ENCODE measurements around the gene ZNF445. TPM values are rescaled to one million over a fixed set of nuclear protein-coding genes. Genes with fewer than 3 reads are reported as not detected.
A peak's percentile ranks its signal among the peaks of the same experiment; 100 is the strongest.
"Not testable (repeated sequence)": the region's sequence is repeated elsewhere in the genome, so short reads cannot be mapped to it uniquely, and the experiment has no call there.

The ZNF445 gene
- total RNA-seq, 1 donor from 2014 or later: 20.9 TPM

GRCh38 chr3:44470430-44470829, 7.0 kb downstream of the ZNF445 start:
- Mint-ChIP-seq H3K27me3 (ENCODE audit: low read depth, unreplicated experiment) (no peaks in the 10 kb centered on the region), H3K9me3 (ENCODE audit: unreplicated experiment) (no peaks in the 10 kb centered on the region), H3K4me3 (ENCODE audit: unreplicated experiment) (no peak overlapping the region), H3K36me3 (ENCODE audit: low read depth, unreplicated experiment) (peaks cover 2% of the 10 kb centered on the region), H3K4me1 (ENCODE audit: low read depth, unreplicated experiment) (peaks cover 31% of the 10 kb centered on the region), H3K27ac (ENCODE audit: unreplicated experiment) (no peak overlapping the region)
- FAIRE-seq (no peak), DNase-seq (ENCODE audit: low read depth) (no peak)
- no peak overlapping the region for H3K4me3 ChIP-seq (ENCODE audit: insufficient read depth, low read depth, low read length)
- no peak overlapping the region for H2AFZ ChIP-seq (ENCODE audit: low read depth, low read length)
- H3K36me3 ChIP-seq (ENCODE audit: insufficient read depth, low read length): peaks cover 7% of the 10 kb centered on the region
- no peaks in the 10 kb centered on the region for H3K9me3 ChIP-seq (ENCODE audit: insufficient read depth, low read depth, low read length)
- H3K4me1 ChIP-seq (ENCODE audit: insufficient read depth, low read length): peaks cover 9% of the 10 kb centered on the region
- H3K79me2 ChIP-seq (ENCODE audit: insufficient read depth, low read length): peaks cover 66% of the 10 kb centered on the region
- no peak overlapping the region for H3K9ac ChIP-seq (ENCODE audit: low read length)
- H3K4me2 ChIP-seq (ENCODE audit: low read length): no peak overlapping the region
- TF ChIP-seq, protein P1, sequence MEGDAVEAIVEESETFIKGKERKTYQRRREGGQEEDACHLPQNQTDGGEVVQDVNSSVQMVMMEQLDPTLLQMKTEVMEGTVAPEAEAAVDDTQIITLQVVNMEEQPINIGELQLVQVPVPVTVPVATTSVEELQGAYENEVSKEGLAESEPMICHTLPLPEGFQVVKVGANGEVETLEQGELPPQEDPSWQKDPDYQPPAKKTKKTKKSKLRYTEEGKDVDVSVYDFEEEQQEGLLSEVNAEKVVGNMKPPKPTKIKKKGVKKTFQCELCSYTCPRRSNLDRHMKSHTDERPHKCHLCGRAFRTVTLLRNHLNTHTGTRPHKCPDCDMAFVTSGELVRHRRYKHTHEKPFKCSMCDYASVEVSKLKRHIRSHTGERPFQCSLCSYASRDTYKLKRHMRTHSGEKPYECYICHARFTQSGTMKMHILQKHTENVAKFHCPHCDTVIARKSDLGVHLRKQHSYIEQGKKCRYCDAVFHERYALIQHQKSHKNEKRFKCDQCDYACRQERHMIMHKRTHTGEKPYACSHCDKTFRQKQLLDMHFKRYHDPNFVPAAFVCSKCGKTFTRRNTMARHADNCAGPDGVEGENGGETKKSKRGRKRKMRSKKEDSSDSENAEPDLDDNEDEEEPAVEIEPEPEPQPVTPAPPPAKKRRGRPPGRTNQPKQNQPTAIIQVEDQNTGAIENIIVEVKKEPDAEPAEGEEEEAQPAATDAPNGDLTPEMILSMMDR (IDR thresholded peaks at IDR 0.05; ENCODE audit: insufficient read depth, low read depth, low read length): no peak
- TF ChIP-seq EZH2 (IDR thresholded peaks at IDR 0.05; ENCODE audit: insufficient read depth, low read length): no peak
- no peak overlapping the region for H3K27ac ChIP-seq (ENCODE audit: low read depth, low read length)
- H3K27me3 ChIP-seq (ENCODE audit: insufficient read depth, low read length): no peaks in the 10 kb centered on the region
- peaks cover 45% of the 10 kb centered on the region for H4K20me1 ChIP-seq (ENCODE audit: insufficient read depth, low read length)

DNA sequence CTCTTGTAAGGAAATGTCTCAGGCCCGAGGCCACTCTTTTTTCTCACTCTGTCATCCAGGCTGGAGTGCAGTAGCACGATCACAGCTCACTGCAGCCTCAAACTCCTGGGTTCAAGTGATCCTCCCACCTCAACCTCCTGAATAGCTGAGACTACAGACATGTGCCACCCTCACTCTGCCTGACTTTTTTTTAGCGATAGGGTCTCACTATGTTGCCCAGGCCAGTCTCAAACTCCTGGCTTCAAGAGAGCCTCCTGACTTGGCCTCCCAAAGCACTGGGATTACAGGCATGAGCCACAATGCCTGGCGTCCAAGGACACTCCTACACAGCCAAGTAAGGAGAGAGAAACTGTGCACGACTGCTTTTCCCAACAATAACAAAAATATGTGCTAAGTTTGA, 7.6 kb downstream of the ZNF445 start:
- Histone ChIP-seq H4K20me1 (ENCODE audit: insufficient read depth, low read length) (peaks cover 43% of the 10 kb centered on the region), H3K9me3 (ENCODE audit: insufficient read depth, low read depth, low read length) (no peaks in the 10 kb centered on the region), H3K27me3 (ENCODE audit: insufficient read depth, low read length) (no peaks in the 10 kb centered on the region), H3K27ac (ENCODE audit: low read depth, low read length) (no peak overlapping the region), H3K9ac (ENCODE audit: low read length) (no peak overlapping the region), H3K4me1 (ENCODE audit: insufficient read depth, low read length) (peaks cover 9% of the 10 kb centered on the region), H2AFZ (ENCODE audit: low read depth, low read length) (no peak overlapping the region), H3K79me2 (ENCODE audit: insufficient read depth, low read length) (peaks cover 61% of the 10 kb centered on the region), H3K36me3 (ENCODE audit: insufficient read depth, low read length) (peaks cover 7% of the 10 kb centered on the region), H3K4me3 (ENCODE audit: insufficient read depth, low read depth, low read length) (no peak overlapping the region), H3K4me2 (ENCODE audit: low read length) (no peak overlapping the region)
- Mint-ChIP-seq H3K27ac (ENCODE audit: unreplicated experiment) (no peak overlapping the region), H3K4me3 (ENCODE audit: unreplicated experiment) (no peak overlapping the region), H3K27me3 (ENCODE audit: low read depth, unreplicated experiment) (no peaks in the 10 kb centered on the region), H3K9me3 (ENCODE audit: unreplicated experiment) (no peaks in the 10 kb centered on the region), H3K4me1 (ENCODE audit: low read depth, unreplicated experiment) (peaks cover 31% of the 10 kb centered on the region), H3K36me3 (ENCODE audit: low read depth, unreplicated experiment) (peaks cover 2% of the 10 kb centered on the region)
- FAIRE-seq (no peak), DNase-seq (ENCODE audit: low read depth) (no peak)
- TF ChIP-seq EZH2 (IDR thresholded peaks at IDR 0.05; ENCODE audit: insufficient read depth, low read length): no peak
- TF ChIP-seq, protein P1 (IDR thresholded peaks at IDR 0.05; ENCODE audit: insufficient read depth, low read depth, low read length): no peak

DNA sequence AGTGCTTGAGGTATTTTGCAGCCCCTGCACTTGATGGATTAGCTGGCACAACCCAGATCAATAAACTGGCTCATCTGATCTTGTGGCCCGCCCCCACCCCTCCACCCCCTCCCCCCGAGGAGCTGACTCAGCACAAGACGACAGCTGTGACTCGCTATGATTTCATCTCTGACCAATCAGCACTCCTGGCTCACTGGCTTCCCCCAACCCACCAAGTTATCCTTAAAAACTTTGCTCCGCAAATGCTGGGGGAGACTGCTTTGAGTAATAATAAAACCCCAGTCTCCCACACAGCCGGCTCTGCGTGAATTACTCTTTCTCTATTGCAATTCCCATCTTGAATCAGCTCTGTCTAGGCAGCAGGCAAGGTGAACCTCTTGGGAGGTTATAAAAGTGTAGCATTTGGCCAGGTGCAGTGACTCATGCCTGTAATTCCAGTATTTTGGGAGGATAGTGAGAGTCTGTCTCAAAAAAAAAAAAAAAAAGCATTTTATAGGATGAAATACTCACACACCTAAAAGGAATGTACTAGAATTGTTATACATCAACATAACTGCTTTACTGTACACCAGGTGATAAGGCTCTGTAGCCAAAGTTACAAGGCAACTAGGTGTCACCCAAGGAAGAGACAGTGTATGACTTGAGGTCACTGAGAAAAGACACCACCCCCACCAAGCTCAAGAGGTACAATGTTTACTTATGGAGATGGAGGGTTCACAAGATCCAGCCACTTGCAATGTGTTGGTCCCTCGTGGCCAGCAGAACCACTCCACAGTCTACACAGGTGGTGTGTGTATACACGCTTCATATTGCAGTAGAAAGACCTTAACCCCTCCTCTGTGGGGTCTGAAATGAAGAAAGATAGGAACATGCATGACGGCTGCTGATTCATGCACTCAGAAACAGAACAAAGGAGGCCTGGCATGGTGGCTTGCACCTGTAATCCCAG, 8.6 kb downstream of the ZNF445 start:
- peak overlapping the region; percentile 75 for H3K9ac ChIP-seq (ENCODE audit: low read length)
- Mint-ChIP-seq H3K27ac (ENCODE audit: unreplicated experiment) (peak overlapping the region; percentile 96), H3K4me1 (ENCODE audit: low read depth, unreplicated experiment) (peaks cover 31% of the 10 kb centered on the region), H3K36me3 (ENCODE audit: low read depth, unreplicated experiment) (peaks cover 4% of the 10 kb centered on the region), H3K4me3 (ENCODE audit: unreplicated experiment) (peak overlapping the region; percentile 67), H3K27me3 (ENCODE audit: low read depth, unreplicated experiment) (no peaks in the 10 kb centered on the region), H3K9me3 (ENCODE audit: unreplicated experiment) (no peaks in the 10 kb centered on the region)
- peaks cover 56% of the 10 kb centered on the region for H3K79me2 ChIP-seq (ENCODE audit: insufficient read depth, low read length)
- TF ChIP-seq, protein P1 (IDR thresholded peaks at IDR 0.05; ENCODE audit: insufficient read depth, low read depth, low read length): no peak
- TF ChIP-seq EZH2 (IDR thresholded peaks at IDR 0.05; ENCODE audit: insufficient read depth, low read length): no peak
- peaks cover 38% of the 10 kb centered on the region for H4K20me1 ChIP-seq (ENCODE audit: insufficient read depth, low read length)
- DNase-seq (ENCODE audit: low read depth): peak; percentile 55
- no peaks in the 10 kb centered on the region for H3K27me3 ChIP-seq (ENCODE audit: insufficient read depth, low read length)
- H3K4me2 ChIP-seq (ENCODE audit: low read length): peak overlapping the region; percentile 76
- H3K9me3 ChIP-seq (ENCODE audit: insufficient read depth, low read depth, low read length): no peaks in the 10 kb centered on the region
- peak overlapping the region; percentile 66 for H3K27ac ChIP-seq (ENCODE audit: low read depth, low read length)
- H3K4me1 ChIP-seq (ENCODE audit: insufficient read depth, low read length): peaks cover 9% of the 10 kb centered on the region
- no peak for FAIRE-seq
- peaks cover 12% of the 10 kb centered on the region for H3K36me3 ChIP-seq (ENCODE audit: insufficient read depth, low read length)
- no peak overlapping the region for H2AFZ ChIP-seq (ENCODE audit: low read depth, low read length)
- peak overlapping the region; percentile 33 for H3K4me3 ChIP-seq (ENCODE audit: insufficient read depth, low read depth, low read length)

- Histone ChIP-seq H3K79me2 (ENCODE audit: insufficient read depth, low read length) (peaks cover 55% of the 10 kb centered on the region), H4K20me1 (ENCODE audit: insufficient read depth, low read length) (peaks cover 34% of the 10 kb centered on the region), H3K36me3 (ENCODE audit: insufficient read depth, low read length) (peaks cover 14% of the 10 kb centered on the region)
- H2AFZ ChIP-seq (ENCODE audit: low read depth, low read length); H3K9ac ChIP-seq (ENCODE audit: low read length); H3K27me3 Mint-ChIP-seq (ENCODE audit: low read depth, unreplicated experiment); H3K27ac ChIP-seq (ENCODE audit: low read depth, low read length); H3K4me2 ChIP-seq (ENCODE audit: low read length); H3K27me3 ChIP-seq (ENCODE audit: insufficient read depth, low read length); H3K4me3 Mint-ChIP-seq (ENCODE audit: unreplicated experiment); DNase-seq (ENCODE audit: low read depth); FAIRE-seq; H3K9me3 ChIP-seq (ENCODE audit: insufficient read depth, low read depth, low read length); H3K36me3 Mint-ChIP-seq (ENCODE audit: low read depth, unreplicated experiment); H3K4me1 ChIP-seq (ENCODE audit: insufficient read depth, low read length); H3K9me3 Mint-ChIP-seq (ENCODE audit: unreplicated experiment); H3K4me3 ChIP-seq (ENCODE audit: insufficient read depth, low read depth, low read length): not testable (repeated sequence)
- Mint-ChIP-seq H3K4me1 (ENCODE audit: low read depth, unreplicated experiment) (peaks cover 31% of the 10 kb centered on the region), H3K27ac (ENCODE audit: unreplicated experiment) (peak overlapping the region; percentile 90)
Observed at GRCh38 chr3:44468099-44468537, 9.4 kb downstream of the ZNF445 start.
